Measurements from ENCODE around the gene RABEP1.
A peak's percentile ranks its signal among the peaks of the same experiment; 100 is the strongest.
"Not testable (repeated sequence)": the region's sequence is repeated elsewhere in the genome, so short reads cannot be mapped to it uniquely, and the experiment has no call there.

RABEP1 gene

GRCh38 chr17:5281814-5282641, at the start of gene RABEP1:
Gene RABEP1 (plus strand): TSS chr17:5282284. CDS start chr17:5282487, 203 bp downstream.
- DNase-seq: peak; percentile 20 to 79

- DNase-seq: not testable (repeated sequence)
These were observed 48.6 kb upstream of the RABEP1 start for GRCh38 chr17:5233492-5233891.

DNA sequence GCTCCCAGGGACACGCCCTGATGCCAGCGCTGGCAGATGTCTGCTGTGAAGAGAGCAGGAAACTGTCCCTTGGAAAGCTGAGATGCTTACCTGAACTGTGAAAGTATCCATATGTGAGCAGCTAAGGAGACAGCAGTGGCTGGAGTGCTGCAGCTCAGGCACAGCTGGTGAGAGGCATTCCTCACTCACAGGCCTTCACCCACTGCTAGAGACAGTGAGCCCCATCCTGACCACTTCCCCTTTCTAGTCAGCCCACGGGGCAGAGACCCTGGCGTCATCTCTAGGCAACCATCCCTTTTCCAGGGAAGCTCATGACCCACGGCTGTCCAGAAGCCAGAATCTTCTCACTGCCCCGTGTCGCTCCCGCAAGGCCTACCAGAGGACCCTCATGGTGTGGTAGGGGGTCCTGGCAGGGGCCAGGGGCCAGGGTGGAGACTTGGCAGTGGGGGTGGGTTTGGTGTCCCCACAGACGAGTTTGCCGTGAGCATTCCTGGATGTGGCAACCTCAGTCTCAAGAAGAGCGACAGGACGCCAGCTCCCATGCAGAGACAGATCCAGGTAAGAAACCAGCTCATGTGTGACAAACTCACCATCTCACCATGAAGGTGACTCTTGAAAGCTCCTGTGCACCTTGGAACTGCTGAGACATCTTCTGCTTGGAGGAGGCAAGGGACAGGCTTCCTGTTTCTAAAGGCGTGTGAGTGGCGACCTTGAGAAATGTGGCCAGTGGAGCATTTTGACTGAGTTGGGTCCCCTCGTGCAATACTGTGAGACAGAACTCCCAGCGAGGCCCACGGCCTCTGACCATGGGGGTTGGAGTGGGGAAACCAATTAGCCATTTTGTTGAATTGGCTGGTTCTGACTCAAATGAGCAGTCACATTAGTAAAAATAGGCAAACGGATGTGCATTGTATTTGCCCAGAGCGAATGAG, 47.2 kb upstream of the RABEP1 start, which contains the start of gene SCIMP:
Gene SCIMP, minus strand, starts transcription at position 216 of the 932 bp plus-strand sequence. Its CDS starts 105 bp downstream, at position 111.
- DNase-seq: no peak

DNA sequence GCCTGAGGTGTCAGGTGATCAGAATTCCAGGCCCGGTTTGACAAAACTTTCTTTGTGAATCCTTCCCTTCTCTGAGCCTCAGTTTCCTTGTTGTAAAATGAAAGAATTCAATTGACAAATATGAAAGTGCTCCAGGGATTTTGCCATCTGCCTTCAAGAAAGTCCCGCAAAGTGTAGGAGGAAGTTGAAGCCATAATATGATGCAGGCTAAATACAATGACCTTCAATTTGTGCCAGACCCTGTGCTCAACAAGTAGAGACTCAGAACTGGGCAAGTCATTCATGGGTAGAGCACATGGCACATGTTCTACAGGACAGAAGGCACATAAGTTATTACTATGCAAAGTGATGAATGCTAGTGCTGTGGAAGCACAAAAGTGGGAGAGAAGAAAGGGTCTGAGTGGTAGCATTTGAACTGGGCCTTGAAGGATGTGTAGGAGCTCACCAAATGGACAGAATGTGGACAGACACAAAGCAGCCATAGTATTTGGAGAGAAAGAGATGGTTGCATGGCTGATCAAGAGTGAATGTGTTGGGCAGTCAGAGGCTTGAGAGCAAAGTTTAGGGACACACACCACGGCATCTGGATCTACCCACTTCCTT, 45.0 kb upstream of the RABEP1 start:
- DNase-seq: no peak

GRCh38 chr17:5237541-5238016, 44.5 kb upstream of the RABEP1 start:
- DNase-seq: peak; percentile 1 to 8

- no peak for DNase-seq
These were observed 43.8 kb upstream of the RABEP1 start for GRCh38 chr17:5238333-5238732.

- DNase-seq: not testable (repeated sequence)
These were observed 42.3 kb upstream of the RABEP1 start for GRCh38 chr17:5239769-5240168.

DNA sequence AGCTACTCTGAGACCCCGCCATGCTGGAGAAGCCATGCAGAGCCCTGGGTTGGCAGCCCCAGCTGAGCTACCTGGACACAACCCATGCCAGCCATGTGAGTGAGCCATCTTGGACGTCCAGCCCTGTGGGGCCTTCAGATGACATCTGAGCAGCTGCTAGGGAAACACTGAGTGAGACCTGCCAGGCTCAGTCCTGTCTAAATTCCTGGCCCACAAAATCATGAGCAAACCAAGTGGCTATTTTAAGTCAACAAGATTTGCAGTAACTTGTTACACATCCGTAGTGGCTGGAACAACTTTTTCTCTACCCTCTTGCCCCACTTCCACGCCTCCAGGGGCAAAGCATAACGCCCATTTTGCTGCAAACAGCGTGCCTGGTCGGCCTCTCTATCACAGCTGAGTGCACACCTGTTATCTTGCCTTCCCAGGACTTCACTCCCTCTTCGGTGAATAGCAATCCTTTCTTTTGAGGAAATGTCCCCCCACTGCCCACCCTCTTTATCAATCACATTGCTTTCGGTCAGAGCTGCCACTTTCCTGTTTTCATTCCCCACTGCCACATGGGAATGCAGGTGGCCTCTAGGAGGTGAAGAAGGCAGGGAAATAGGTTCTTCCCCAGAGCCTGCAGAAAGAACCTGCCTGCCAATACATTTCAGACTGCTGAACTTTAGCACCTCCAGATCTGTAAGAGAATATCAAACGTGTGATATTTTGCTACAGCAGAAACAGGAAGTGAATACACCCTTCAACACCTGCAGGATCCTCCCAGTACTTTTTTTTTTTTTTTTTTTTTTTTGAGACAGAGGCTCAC, 40.0 kb upstream of the RABEP1 start:
- no peak for DNase-seq

GRCh38 chr17:5247621-5248020, 34.5 kb upstream of the RABEP1 start:
- no peak for DNase-seq

DNA sequence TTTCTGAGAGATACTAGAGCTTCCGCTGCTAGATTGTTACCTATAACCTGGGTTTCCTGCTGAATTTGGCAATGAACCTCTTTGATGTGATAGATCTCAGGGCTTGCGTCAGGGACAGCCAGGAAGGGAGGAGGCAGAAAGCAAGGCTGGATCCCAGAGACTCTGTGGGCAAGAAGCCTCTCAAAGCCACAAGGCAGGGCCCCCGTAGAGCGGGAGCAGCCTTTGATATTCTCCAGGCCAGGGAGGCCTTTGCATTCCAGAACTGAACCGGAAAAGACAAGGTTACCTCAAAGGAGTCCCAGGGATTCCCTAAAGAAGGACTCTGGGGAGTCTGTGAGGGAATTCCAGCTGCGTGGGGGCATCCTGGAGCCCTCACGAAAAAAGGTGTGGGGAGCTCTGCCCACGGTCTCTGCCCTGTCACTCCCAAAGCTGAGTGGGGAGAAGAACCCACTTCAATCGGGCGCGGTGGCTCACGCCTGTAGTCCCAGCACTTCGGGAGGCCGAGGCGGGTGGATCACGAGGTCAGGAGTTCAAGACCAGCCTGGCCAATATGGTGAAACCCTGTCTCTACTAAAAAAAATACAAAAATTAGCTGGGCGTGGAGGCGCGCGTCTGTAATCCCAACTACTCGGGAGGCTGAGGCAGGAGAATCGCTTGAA, 33.1 kb upstream of the RABEP1 start:
- DNase-seq: no peak

- peak; percentile 3 to 9 for DNase-seq
These were observed 32.5 kb upstream of the RABEP1 start for GRCh38 chr17:5249615-5250014.

DNA sequence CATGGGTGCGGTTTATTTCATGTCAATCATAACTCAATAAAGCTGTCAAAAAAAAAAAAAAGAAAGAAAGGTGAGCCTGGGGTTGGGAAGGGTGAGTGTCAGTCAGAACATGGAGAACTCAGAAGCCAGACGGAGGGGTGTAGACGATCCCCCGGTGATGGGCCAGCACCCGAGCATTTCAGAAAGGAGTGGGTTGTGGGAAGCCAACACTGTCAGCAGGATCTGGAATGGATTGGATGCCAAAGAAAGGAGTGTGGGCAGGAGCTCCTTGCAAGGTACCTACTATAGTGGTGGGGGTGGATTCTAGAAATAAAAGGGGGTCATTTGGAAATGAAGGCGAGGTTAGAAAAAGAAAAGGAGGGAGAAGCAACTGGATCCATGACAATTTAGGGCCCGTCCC, 27.7 kb upstream of the RABEP1 start:
- DNase-seq: no peak

DNA sequence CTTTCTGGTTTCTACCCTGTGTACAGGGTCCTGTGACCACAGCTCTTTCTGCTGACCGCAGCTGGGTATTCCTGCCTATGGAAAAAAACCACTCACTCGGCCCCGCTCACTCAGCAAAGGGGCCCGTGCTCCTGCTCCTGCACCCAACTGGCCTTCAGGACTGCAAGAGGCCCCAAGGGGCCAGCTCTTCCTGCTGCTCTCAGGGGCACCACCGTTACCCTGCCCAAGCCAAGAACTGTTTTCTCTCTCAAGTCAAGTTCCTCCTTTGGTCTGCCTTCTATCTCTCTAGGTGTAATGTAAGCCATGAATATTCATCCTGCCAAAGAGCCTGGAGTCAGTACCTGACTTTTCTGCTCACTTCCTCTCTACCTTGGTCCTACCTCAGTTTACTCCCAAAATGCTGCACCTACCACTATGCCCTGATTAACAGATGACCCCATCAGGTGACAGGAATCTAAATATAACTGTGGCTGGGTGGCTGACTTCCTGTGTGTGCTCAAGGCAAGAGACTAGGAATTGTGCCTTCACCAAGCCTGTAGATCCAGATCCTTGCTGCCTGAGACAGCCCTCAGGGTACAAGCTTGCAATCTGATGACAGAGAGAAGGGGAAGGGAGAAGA, 27.1 kb upstream of the RABEP1 start:
- no peak for DNase-seq

DNA sequence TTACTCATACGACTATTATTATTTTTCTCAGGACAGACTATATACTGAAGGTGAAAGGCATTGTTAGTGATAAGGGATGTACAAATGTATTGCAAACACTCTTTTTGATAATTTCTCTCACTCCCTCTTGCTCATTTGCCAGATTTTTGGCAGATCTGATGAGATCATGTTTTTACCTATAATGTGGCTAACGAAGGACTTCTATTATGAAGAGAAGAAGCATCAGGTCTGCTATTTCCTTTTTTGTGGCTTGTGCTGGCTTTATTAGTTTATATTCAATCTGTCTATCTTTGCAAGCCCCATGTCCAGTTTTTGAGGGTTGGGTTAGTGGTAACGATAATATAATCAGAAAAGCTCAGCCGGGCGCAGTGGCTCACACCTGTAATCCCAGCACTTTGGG, 25.0 kb upstream of the RABEP1 start:
- no peak for DNase-seq

DNA sequence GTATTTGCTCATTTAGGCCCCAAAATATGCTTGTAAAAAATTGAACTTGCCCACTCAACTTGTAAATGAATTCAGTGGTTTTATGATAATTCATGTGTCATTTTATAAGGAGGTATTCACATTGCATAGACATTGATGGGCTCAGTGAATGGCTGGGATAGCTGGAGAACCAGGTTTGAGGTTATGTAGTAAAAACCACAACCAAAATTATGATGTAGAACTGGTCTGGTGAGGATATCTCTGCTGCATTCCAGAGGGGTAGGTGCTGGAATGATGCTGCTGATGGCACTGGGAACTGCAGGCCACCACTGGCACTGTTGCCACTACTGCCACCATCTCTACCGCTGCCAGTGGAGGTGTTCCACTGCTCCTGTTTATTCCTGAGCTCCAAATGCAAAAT, 21.5 kb upstream of the RABEP1 start:
- DNase-seq: no peak

DNA sequence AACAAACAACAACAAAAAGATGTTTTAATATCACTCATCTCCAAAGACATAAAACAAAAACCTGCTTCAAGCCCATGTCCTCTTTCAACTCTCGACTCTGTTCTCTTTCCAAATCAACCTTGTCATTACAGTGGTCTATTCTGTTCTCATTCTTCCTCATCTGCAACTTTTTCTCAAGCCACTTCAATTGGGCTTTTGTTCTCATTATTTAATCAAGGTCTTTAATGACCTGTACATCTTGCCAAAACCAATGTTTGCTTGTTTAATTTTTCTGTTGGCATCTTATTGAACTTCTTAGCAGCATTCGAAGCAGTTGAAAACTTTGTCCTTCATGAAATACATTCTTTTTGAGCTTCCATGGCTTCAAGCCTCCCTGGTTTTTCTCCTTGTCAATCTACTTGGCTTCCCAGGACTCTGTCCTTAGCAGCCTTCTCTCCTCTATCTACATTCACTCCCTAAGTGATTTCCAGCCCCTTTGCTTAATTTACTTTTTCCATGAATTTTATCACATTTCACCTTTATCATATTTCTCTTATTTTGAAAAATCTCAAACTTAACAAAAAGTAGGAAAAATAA, 19.6 kb upstream of the RABEP1 start:
- no peak for DNase-seq

DNA sequence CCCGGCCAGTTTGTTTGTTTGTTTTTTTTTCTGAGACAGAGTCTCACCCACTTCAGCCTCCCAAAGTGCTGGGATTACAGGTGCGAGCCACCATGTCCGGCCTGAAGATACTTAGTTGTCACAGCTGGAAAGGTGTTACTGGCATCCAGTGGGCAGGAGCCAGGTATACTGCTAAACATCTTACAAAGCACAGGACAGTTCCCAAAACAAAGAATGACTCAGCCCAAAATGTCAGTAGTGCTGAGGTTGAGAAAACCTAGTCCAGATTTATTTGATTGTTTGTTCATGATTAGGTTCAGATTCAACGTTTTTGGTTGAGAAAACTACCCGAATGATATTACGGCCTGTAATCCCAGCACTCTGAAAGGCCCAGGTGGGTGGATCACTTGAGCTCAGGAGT, 18.6 kb upstream of the RABEP1 start:
- DNase-seq: no peak

DNA sequence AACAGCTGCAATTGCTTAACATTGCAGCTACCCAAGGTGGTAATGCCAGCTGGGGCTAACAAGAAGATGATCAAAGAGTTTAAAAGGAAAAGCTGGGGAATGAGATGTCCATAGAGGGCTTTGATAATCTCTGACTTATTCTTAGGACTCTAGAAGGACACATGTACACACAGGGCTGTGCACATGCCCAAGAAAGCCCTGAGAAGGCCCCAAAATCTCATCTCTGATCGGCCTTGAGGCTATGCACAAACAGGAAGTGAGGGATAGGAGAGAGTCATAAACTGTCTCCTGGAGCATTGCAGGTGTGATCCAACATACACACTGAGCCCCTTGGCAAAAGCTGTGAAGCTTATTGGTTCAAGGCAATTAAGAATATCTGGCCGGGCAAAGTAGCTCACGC, 17.2 kb upstream of the RABEP1 start:
- DNase-seq: no peak

GRCh38 chr17:5269241-5269960, 12.7 kb upstream of the RABEP1 start:
- DNase-seq: no peak

DNA sequence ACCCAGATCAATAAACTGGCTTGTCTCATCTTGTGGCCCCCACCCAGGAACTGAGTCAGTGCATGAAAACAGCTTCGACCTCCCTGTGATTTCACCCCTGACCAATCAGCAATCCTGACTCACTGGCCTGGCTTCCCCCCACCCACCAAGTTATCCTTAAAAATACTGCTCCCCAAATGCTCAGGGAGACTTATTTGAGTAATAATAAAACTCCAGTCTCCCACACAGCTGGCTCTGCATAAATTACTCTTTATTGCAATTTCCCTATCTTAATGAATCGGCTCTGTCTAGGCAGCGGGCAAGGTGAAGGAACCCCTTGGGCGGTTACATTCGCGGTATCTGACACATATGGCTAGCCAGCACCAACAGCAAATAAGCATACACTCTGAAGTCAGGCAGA, 9.8 kb upstream of the RABEP1 start:
- DNase-seq: no peak

Measured in NCI-H187 (cell line).